Erythroblast (primary cell): ENCODE data around the gene B9D1.

Source experiments
- GATA1 ChIP-seq: IDR thresholded peaks from 2 replicates; pipeline ENCODE4 v1.6.1; 2011; ENCODE audit warnings: low read depth, mild to moderate bottlenecking, control low read depth, low read length, moderate library complexity
- POLR2A ChIP-seq: IDR thresholded peaks from 2 replicates; pipeline ENCODE4 v1.6.1; 2011; ENCODE audit warnings: mild to moderate bottlenecking, low read length

GRCh38 chr17:19365833-19366636 lies 3.5 kb upstream of the B9D1 start:
- no peak for TF ChIP-seq POLR2A
- TF ChIP-seq GATA1, result no peak
